Neural progenitor cell (in vitro differentiated cells): Measurements from ENCODE around the gene TMEM98. TPM values are rescaled to one million over a fixed set of nuclear protein-coding genes. Genes with fewer than 3 reads are reported as not detected.
"Not testable (repeated sequence)": the region's sequence is repeated elsewhere in the genome, so short reads cannot be mapped to it uniquely, and the experiment has no call there.

Experiments
- DNase-seq: peaks from one replicate; pipeline ENCODE4 v3.0.0-alpha.2; 2016; ENCODE audit warnings: low spot score
- H2AFZ ChIP-seq: fragments of 200-600 bp; sonication (generic); replicated peaks from 2 replicates; pipeline ENCODE4 v1.6.1; 2016; ENCODE audit warnings: antibody characterized with exemption
- H3F3A ChIP-seq: fragments of 200-600 bp; sonication (generic); 2 replicates; pipeline ENCODE4 v1.6.1; 2016; ENCODE audit warnings: antibody characterized with exemption, low read depth
- H3K27ac ChIP-seq: fragments of 200-600 bp; sonication (generic); 2 replicates; pipeline ENCODE4 v1.5.1; 2016; ENCODE audit warnings: mild to moderate bottlenecking
- H3K27me3 ChIP-seq: fragments of 200-600 bp; sonication (generic); 2 replicates; pipeline ENCODE4 v1.6.1; 2016; ENCODE audit warnings: mild to moderate bottlenecking, moderate library complexity
- H3K36me3 ChIP-seq: fragments of 200-600 bp; sonication (generic); 2 replicates; pipeline ENCODE4 v1.5.1; 2016
- H3K4me1 ChIP-seq: fragments of 200-600 bp; sonication (generic); 2 replicates; pipeline ENCODE4 v1.6.1; 2016; ENCODE audit warnings: mixed run types
- H3K4me2 ChIP-seq: fragments of 200-600 bp; sonication (generic); 2 replicates; pipeline ENCODE4 v1.6.1; 2016
- H3K4me3 ChIP-seq: fragments of 200-600 bp; sonication (generic); 2 replicates; pipeline ENCODE4 v1.5.1; 2016
- H3K79me2 ChIP-seq: fragments of 200-600 bp; sonication (generic); 2 replicates; pipeline ENCODE4 v1.6.1; 2016; ENCODE audit warnings: low read depth
- H3K9ac ChIP-seq: fragments of 200-600 bp; sonication (generic); 2 replicates; pipeline ENCODE4 v1.6.1; 2016
- H3K9me3 ChIP-seq: fragments of 200-600 bp; sonication (generic); 2 replicates; pipeline ENCODE4 v1.5.1; 2016; ENCODE audit warnings: low read depth
- H4K20me1 ChIP-seq: fragments of 200-600 bp; sonication (generic); 2 replicates; pipeline ENCODE4 v1.6.1; 2016; ENCODE audit warnings: low read depth
- H3K27ac Mint-ChIP-seq: 3 replicates; pipeline ENCODE4 v1.8.0; 2021; ENCODE audit warnings: mixed read lengths
- H3K27me3 Mint-ChIP-seq: 2 replicates; pipeline ENCODE4 v1.8.0; 2022; ENCODE audit warnings: low read depth, mild to moderate bottlenecking, inconsistent platforms, moderate library complexity, mixed read lengths; ENCODE audit not compliant: insufficient read depth
- H3K36me3 Mint-ChIP-seq: 3 replicates; pipeline ENCODE4 v1.8.0; 2021; ENCODE audit warnings: mixed read lengths
- H3K4me1 Mint-ChIP-seq: 3 replicates; pipeline ENCODE4 v1.8.0; 2021; ENCODE audit warnings: mixed read lengths
- H3K4me3 Mint-ChIP-seq: 3 replicates; pipeline ENCODE4 v1.8.0; 2021; ENCODE audit warnings: mild to moderate bottlenecking, moderate library complexity, mixed read lengths
- H3K9me3 Mint-ChIP-seq: 3 replicates; pipeline ENCODE4 v1.8.0; 2020; ENCODE audit warnings: mixed read lengths
- EZH2 ChIP-seq: fragments of 200-600 bp; sonication (generic); IDR thresholded peaks from 2 replicates; pipeline ENCODE4 v1.6.1; 2017; ENCODE audit warnings: antibody characterized with exemption, mild to moderate bottlenecking, moderate library complexity
- EZH2phosphoT487 ChIP-seq: fragments of 200-600 bp; sonication (generic); IDR thresholded peaks from 2 replicates; pipeline ENCODE4 v1.6.1; 2017; ENCODE audit warnings: antibody characterized with exemption
- total RNA-seq: library from RNA; depleted of rRNA; stranded (reverse); fragments of >200 nt; gene quantifications from 2 replicates; pipeline ENCODE4 v1.2.3, GENCODE V29; 2015; ENCODE audit warnings: low replicate concordance
- TF ChIP-seq, protein P1 (sequence below): fragments of 200-600 bp; sonication (generic); IDR thresholded peaks from 2 replicates; pipeline ENCODE4 v1.5.1; 2017; ENCODE audit warnings: antibody characterized with exemption, mild to moderate bottlenecking

Gene TMEM98
- total RNA-seq, 1 donor from 2014 or later, result 117 TPM

DNA sequence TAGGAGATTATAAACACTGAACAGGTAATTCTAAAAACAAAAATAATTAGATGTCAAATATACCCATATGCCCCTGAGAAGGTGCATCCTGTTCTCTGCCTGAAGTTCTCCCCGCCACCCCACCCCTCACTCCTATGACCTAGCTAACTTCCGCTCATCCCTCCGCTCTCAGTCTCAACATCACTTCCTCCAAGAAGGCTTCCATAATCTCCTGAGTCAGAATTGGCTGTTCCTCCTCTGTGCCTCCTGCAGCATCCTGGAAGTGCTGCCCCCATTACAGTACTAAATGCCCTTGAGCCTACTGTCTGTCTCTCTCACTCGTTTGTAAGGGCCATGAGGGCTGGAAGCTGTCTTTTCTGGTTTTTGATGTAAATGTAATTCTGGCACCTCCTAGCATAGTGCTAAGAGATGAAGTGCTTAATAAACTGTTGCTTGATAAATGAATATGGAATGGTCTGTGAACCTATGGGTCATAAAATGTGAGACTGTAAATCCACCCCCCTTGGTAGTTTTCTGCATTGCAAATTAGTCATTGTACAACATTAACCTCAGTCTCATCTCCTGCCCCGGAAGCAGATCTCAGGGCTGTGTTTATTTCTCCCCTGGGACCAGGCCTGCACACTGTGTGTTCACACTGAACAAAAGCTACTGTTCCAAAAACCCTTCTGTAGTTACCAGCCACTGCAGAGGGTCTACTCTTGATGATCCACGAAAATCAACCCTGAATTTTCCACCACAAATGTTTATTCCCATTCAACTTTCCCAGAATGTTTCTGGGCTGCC lies 47.1 kb upstream of the TMEM98 start:
- Histone ChIP-seq H3K4me1 (peaks cover 2% of the 10 kb centered on the region), H3K27ac (no peak overlapping the region)
- H3K27me3 Mint-ChIP-seq, result peaks cover 3% of the 10 kb centered on the region

DNA sequence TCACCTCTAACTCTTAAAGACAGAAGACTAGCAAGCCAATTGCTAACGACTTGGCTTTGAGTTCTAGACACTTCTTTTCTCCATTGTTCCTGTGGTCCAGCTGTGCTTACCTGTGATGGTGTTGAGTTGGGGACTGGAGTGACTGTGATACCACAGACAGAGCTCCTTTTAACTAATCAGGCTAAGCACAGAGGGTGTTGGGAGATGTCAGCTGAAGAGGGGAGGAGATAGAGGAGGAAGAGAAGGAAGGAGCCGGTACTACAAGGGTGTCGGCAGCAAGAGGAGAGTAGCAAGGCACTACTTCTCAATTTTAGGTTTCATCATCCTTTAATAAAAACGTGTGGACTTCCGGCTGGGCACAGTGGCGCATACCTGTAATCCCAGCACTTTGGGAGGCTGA lies 45.9 kb upstream of the TMEM98 start:
- H3K4me3 Mint-ChIP-seq, result no peak overlapping the region
- Histone ChIP-seq H3K4me2 (no peak overlapping the region), H3K79me2 (no peaks in the 10 kb centered on the region), H3K36me3 (no peaks in the 10 kb centered on the region), H3K4me3 (no peak overlapping the region), H3K27ac (no peak overlapping the region), H3K27me3 (peaks cover 13% of the 10 kb centered on the region), H3K9me3 (no peaks in the 10 kb centered on the region), H4K20me1 (no peaks in the 10 kb centered on the region), H3K9ac (no peak overlapping the region), H3F3A (no peaks in the 10 kb centered on the region), H2AFZ (no peak overlapping the region), H3K4me1 (no peaks in the 10 kb centered on the region)
- H3K4me1 Mint-ChIP-seq, result peaks cover 8% of the 10 kb centered on the region
- H3K9me3 Mint-ChIP-seq, result no peaks in the 10 kb centered on the region
- no peaks in the 10 kb centered on the region for H3K36me3 Mint-ChIP-seq
- H3K27ac Mint-ChIP-seq, result no peak overlapping the region
- no peak for DNase-seq
- TF ChIP-seq EZH2, result no peak
- TF ChIP-seq, protein P1, sequence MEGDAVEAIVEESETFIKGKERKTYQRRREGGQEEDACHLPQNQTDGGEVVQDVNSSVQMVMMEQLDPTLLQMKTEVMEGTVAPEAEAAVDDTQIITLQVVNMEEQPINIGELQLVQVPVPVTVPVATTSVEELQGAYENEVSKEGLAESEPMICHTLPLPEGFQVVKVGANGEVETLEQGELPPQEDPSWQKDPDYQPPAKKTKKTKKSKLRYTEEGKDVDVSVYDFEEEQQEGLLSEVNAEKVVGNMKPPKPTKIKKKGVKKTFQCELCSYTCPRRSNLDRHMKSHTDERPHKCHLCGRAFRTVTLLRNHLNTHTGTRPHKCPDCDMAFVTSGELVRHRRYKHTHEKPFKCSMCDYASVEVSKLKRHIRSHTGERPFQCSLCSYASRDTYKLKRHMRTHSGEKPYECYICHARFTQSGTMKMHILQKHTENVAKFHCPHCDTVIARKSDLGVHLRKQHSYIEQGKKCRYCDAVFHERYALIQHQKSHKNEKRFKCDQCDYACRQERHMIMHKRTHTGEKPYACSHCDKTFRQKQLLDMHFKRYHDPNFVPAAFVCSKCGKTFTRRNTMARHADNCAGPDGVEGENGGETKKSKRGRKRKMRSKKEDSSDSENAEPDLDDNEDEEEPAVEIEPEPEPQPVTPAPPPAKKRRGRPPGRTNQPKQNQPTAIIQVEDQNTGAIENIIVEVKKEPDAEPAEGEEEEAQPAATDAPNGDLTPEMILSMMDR, result no peak
- TF ChIP-seq EZH2phosphoT487, result no peak
- peaks cover 9% of the 10 kb centered on the region for H3K27me3 Mint-ChIP-seq

More for the DNA sequence above, 47.1 kb upstream of the TMEM98 start:
- no peak overlapping the region for H2AFZ ChIP-seq
- H3K9ac ChIP-seq, result no peak overlapping the region
- no peak for DNase-seq
- H3K36me3 Mint-ChIP-seq, result no peaks in the 10 kb centered on the region
- no peaks in the 10 kb centered on the region for H3K9me3 Mint-ChIP-seq
- no peak overlapping the region for H3K4me3 Mint-ChIP-seq
- H3F3A ChIP-seq, result peaks cover 5% of the 10 kb centered on the region
- TF ChIP-seq EZH2, result no peak
- TF ChIP-seq, protein P1, result no peak
- no peak for TF ChIP-seq EZH2phosphoT487
- no peaks in the 10 kb centered on the region for H3K9me3 ChIP-seq
- H4K20me1 ChIP-seq, result peaks cover 1% of the 10 kb centered on the region
- no peak overlapping the region for H3K4me2 ChIP-seq
- H3K27me3 ChIP-seq, result peaks cover 19% of the 10 kb centered on the region
- H3K36me3 ChIP-seq, result no peaks in the 10 kb centered on the region
- no peaks in the 10 kb centered on the region for H3K79me2 ChIP-seq
- H3K27ac Mint-ChIP-seq, result no peak overlapping the region
- H3K4me1 Mint-ChIP-seq, result peaks cover 7% of the 10 kb centered on the region
- H3K4me3 ChIP-seq, result no peak overlapping the region

DNA sequence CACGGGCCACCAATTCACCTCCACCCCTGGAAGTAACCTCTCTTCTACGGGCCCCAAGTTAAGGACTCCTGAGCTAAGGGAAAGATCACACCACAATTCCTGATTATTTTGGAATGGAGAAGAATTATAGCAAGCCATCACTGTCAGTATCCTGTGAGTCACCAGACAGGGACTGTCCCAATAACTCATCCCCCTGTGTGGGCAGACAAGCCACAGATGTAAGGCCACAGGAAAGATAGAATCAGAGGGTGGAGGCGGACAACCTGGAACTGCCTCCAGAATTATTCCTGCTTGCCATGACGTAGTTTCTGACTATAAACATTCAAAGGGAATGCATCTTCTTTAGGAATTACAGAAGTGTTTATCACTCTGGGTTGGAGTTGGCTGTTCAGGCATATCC lies 45.2 kb upstream of the TMEM98 start:
- no peak overlapping the region for H3K27ac ChIP-seq
- TF ChIP-seq, protein P1, result no peak
- TF ChIP-seq EZH2phosphoT487 (no peak), EZH2 (no peak)
- DNase-seq, result no peak
- peaks cover 9% of the 10 kb centered on the region for H3K27me3 ChIP-seq
- no peak overlapping the region for H3K4me2 ChIP-seq
- H3K36me3 Mint-ChIP-seq, result no peaks in the 10 kb centered on the region
- H3K4me1 ChIP-seq, result no peaks in the 10 kb centered on the region
- H3K4me3 ChIP-seq, result no peak overlapping the region
- H3K27me3 Mint-ChIP-seq, result peaks cover 6% of the 10 kb centered on the region
- no peak overlapping the region for H3K27ac Mint-ChIP-seq
- no peaks in the 10 kb centered on the region for H3K36me3 ChIP-seq
- no peak overlapping the region for H3K9ac ChIP-seq
- no peaks in the 10 kb centered on the region for H3K79me2 ChIP-seq
- no peaks in the 10 kb centered on the region for H3K9me3 ChIP-seq
- no peaks in the 10 kb centered on the region for H3F3A ChIP-seq
- H2AFZ ChIP-seq, result no peak overlapping the region
- H3K9me3 Mint-ChIP-seq, result no peaks in the 10 kb centered on the region
- H4K20me1 ChIP-seq, result no peaks in the 10 kb centered on the region
- H3K4me3 Mint-ChIP-seq, result no peak overlapping the region
- H3K4me1 Mint-ChIP-seq, result peaks cover 4% of the 10 kb centered on the region

DNA sequence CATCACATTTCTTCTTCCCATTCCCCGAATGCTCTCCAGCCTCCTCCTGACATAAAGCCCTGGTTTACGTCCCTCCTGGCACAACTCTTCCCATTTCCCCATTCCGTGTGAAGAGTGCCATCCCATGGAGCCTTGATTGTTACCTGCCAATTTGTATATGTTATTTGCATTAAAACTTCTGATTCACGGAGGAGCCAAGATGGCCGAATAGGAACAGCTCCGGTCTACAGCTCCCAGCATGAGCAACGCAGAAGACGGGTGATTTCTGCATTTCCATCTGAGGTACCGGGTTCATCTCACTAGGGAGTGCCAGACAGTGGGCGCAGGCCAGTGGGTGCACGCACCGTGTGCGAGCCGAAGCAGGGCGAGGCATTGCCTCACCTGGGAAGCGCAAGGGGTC lies 41.0 kb upstream of the TMEM98 start:
- H3K4me1 Mint-ChIP-seq, H3K4me3 ChIP-seq, H3K9ac ChIP-seq, DNase-seq, H3K4me1 ChIP-seq, H3K9me3 Mint-ChIP-seq, H3K79me2 ChIP-seq, H3K27ac Mint-ChIP-seq, H3K27me3 ChIP-seq, H3F3A ChIP-seq, H3K9me3 ChIP-seq, H3K4me2 ChIP-seq, H3K36me3 Mint-ChIP-seq, H2AFZ ChIP-seq, H3K4me3 Mint-ChIP-seq, H4K20me1 ChIP-seq, H3K36me3 ChIP-seq, H3K27ac ChIP-seq, H3K27me3 Mint-ChIP-seq: not testable (repeated sequence)

DNA sequence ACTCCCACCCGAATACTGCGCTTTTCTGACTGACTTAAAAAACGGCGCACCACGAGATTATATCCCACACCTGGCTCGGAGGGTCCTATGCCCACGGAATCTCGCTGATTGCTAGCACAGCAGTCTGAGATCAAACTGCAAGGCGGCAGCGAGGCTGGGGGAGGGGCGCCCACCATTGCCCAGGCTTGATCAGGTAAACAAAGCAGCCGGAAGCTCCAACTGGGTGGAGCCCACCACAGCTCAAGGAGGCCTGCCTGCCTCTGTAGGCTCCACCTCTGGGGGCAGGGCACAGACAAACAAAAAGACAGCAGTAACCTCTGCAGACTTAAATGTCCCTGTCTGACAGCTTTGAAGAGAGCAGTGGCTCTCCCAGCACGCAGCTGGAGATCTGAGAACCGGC lies 40.5 kb upstream of the TMEM98 start:
- not testable (repeated sequence) for H3K36me3 Mint-ChIP-seq

More for the DNA sequence above, 40.5 kb upstream of the TMEM98 start:
- not testable (repeated sequence) for H3K27ac Mint-ChIP-seq, H4K20me1 ChIP-seq, H3K4me1 Mint-ChIP-seq, H3K27ac ChIP-seq, H3K4me1 ChIP-seq, H3K27me3 Mint-ChIP-seq, H3K79me2 ChIP-seq, H3K4me3 Mint-ChIP-seq, H3K4me2 ChIP-seq, H3K9me3 Mint-ChIP-seq, H3K9me3 ChIP-seq, H2AFZ ChIP-seq, H3K9ac ChIP-seq, H3K36me3 ChIP-seq, DNase-seq, H3F3A ChIP-seq, H3K4me3 ChIP-seq, H3K27me3 ChIP-seq
